Hepatocyte (in vitro differentiated cells): ENCODE results near the gene LANCL2.

Experiments
- EZH2phosphoT487 ChIP-seq: fragments of 200-600 bp; sonication (generic); IDR thresholded peaks from one replicate; pipeline ENCODE4 v1.6.1; 2018; ENCODE audit warnings: antibody characterized with exemption, mild to moderate bottlenecking, low read depth, moderate library complexity; ENCODE audit not compliant: unreplicated experiment, severe bottlenecking
- TF ChIP-seq, protein P1 (sequence below): fragments of 200-600 bp; sonication (generic); IDR thresholded peaks from 2 replicates; pipeline ENCODE4 v1.5.1; 2016; ENCODE audit warnings: antibody characterized with exemption, mild to moderate bottlenecking; ENCODE audit not compliant: poor library complexity

DNA sequence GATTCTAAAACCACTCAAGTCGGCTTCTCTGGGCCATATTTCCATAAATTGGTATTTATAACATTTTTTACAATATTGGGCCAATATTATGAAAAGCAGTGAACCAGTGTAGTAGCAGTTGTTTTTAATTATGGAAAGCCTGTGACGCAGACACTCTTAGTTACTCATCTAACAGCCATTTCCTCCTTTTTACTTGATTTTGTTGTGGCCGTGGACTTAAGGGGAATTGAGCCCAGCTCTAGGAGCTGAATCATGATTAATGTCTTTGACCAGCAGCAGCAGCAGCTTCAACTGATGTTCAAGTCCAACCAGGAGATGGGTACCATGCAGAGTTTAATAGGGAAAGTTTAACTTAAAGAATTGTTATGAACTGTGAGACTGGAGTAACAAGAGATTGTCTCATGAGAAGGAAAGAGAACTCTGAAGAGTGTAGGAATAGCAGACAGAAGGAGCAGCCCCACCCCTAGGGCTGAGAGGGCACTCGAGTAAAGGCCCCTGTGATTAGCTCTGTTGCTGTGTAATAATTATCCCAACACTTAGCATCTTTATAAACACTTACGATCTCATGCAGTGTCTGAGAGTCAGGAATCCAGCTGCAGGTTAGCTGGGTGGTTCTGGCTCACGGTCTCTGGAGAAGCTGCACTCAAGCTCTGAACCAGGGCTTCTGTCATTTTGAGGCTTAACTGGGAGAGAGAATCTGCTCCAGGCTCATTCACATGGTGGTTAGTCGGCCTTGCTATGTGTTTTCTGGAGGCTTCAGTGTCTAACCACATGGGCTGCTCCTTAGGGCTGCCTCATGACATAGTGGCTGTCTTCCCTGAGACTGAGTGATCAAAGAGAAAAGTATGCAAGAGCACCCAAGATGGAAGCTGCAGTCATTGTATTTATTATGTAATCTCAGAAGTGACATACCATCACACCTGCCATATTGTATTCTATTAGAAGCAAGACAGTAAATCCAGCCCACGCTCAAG lies 4.6 kb downstream of the LANCL2 start:
- no peak for TF ChIP-seq EZH2phosphoT487
- TF ChIP-seq, protein P1, sequence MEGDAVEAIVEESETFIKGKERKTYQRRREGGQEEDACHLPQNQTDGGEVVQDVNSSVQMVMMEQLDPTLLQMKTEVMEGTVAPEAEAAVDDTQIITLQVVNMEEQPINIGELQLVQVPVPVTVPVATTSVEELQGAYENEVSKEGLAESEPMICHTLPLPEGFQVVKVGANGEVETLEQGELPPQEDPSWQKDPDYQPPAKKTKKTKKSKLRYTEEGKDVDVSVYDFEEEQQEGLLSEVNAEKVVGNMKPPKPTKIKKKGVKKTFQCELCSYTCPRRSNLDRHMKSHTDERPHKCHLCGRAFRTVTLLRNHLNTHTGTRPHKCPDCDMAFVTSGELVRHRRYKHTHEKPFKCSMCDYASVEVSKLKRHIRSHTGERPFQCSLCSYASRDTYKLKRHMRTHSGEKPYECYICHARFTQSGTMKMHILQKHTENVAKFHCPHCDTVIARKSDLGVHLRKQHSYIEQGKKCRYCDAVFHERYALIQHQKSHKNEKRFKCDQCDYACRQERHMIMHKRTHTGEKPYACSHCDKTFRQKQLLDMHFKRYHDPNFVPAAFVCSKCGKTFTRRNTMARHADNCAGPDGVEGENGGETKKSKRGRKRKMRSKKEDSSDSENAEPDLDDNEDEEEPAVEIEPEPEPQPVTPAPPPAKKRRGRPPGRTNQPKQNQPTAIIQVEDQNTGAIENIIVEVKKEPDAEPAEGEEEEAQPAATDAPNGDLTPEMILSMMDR = no peak
